Measurements from ENCODE around the gene ENTPD6. TPM values are rescaled to one million over a fixed set of nuclear protein-coding genes. Genes with fewer than 3 reads are reported as not detected.
"Not testable (repeated sequence)": the region's sequence is repeated elsewhere in the genome, so short reads cannot be mapped to it uniquely, and the experiment has no call there.

Gene ENTPD6
- total RNA-seq, 4 donors from 2014 or later = 163 to 261 (median 224) TPM

DNA sequence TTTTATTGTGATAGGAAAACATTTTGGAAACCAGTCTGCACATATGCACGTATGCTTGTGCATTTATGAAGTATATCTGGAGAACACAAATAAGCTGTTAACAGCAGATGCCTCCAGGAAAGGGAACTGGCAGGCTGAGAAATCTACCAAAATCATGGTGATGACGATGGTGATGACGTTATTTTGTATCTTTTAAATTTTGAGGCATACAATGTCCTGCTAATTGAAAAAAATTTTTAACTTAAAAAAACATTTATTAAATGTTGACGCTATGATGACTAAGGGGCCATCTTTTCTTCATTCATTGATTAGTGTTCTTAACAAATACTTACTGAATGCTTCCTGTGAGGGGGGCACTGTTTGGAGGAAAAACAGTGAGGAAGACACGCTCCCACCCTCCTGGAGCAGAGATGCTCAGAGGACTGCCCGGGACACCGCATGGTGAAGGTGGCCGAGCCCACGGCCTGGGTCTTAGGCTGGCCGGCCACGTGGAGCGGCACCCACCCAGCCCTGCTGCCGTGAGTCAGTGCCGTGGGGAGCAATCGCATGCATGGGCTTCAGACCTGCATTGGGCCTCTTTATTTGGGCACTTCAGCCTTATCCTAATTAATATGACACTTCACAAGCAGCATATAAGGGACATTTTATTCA is 15.9 kb upstream of the ENTPD6 start:
- TF ChIP-seq EP300 (IDR thresholded peaks at IDR 0.05; ENCODE audit: low read depth) (no peak), POLR2A (IDR thresholded peaks at IDR 0.05) (no peak), POLR2AphosphoS5 (IDR thresholded peaks at IDR 0.05) (no peak), CTCF (IDR thresholded peaks at IDR 0.05) (no peak)
- Histone ChIP-seq H3K4me3 (no peak overlapping the region), H3K36me3 (no peaks in the 10 kb centered on the region), H3K27me3 (no peaks in the 10 kb centered on the region), H3K27ac (peak overlapping the region in 1 of 4 donors; percentile 22), H3K9me3 (peaks cover 0 to 8% of the 10 kb centered on the region in 2 donors), H3K4me1 (peaks cover 0 to 9% (median 0%) of the 10 kb centered on the region in 4 donors)
- DNase-seq = no peak
- intact Hi-C loops (cut with DNase I; ENCODE audit: low total_unique reads) (loop anchor here (5.0 to 10.0 kb wide), 2 partner anchors 95 to 192 kb away; partner anchors contain the start of gene VSX1), in situ Hi-C loops (cut with MboI; ENCODE audit: low pct_ligation_motif_present in 1 of 4, low pct_unique_long_range_greater_than_20kb in 1 of 4, low sequenced_read_pairs in 3 of 4) (loop anchor here in 2 of 4 donors (10.0 to 25.0 kb wide), 3 partner anchors 108 to 192 kb away; partner anchors contain the start of gene APMAP (in 2 of the 2))
- 26 to 62% methylated on average over 4 to 12 of the region's 15 CpGs for WGBS, 2 donors (ENCODE audit: low coverage in 1 of 2)

- H3K36me3 ChIP-seq; H3K9me3 ChIP-seq; H3K27me3 ChIP-seq; intact Hi-C loops (cut with DNase I; ENCODE audit: low total_unique reads); H3K27ac ChIP-seq; H3K4me3 ChIP-seq; DNase-seq; H3K4me1 ChIP-seq: not testable (repeated sequence)
- in situ Hi-C loops (cut with MboI; ENCODE audit: low pct_ligation_motif_present in 1 of 4, low pct_unique_long_range_greater_than_20kb in 1 of 4, low sequenced_read_pairs in 3 of 4) = loop anchor here in 1 of 4 donors (25.0 kb wide), 2 partner anchors 103 to 197 kb away; partner anchors contain the start of gene APMAP
- WGBS, 2 donors (ENCODE audit: low coverage in 1 of 2) = 91 to 100% methylated on average over 1 of the region's 1 CpG
Observed at GRCh38 chr20:25184391-25184790, 11.1 kb upstream of the ENTPD6 start.

DNA sequence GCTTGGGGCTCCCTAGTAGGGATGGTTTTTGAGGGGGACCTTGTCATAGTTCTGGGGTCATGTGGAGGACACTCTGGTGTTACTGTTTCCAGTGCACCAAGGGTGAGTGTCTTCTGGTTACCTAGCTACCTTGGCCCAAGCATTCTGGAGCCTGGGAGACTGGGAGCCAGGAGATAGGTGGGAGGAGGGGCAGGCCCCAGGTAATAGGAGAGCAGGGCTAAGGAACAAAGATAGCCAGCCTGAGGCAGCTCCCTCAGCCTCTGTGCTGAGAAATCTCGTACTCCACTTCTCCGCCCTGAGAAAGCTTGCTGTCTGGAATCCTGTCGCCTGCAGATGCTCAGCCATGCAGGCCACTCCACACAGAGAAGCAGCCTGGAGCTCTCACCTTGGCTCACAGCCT is 8.3 kb upstream of the ENTPD6 start:
- Histone ChIP-seq H3K9me3 (peaks cover 0 to 8% of the 10 kb centered on the region in 2 donors), H3K36me3 (no peaks in the 10 kb centered on the region), H3K27me3 (no peaks in the 10 kb centered on the region), H3K4me1 (no peaks in the 10 kb centered on the region), H3K27ac (no peak overlapping the region), H3K4me3 (no peak overlapping the region)
- in situ Hi-C loops (cut with MboI; ENCODE audit: low pct_ligation_motif_present in 1 of 4, low pct_unique_long_range_greater_than_20kb in 1 of 4, low sequenced_read_pairs in 3 of 4) = loop anchor here in 1 of 4 donors (25.0 kb wide), 2 partner anchors 100 to 200 kb away; partner anchors contain the start of gene APMAP
- intact Hi-C loops (cut with DNase I; ENCODE audit: low total_unique reads) = no loop called here
- WGBS, 2 donors (ENCODE audit: low coverage in 1 of 2) = 80% methylated on average over 3 of the region's 3 CpGs; no CpG with 5 or more reads in 1 of the 2 donors
- TF ChIP-seq EP300 (IDR thresholded peaks at IDR 0.05; ENCODE audit: low read depth) (no peak), POLR2A (IDR thresholded peaks at IDR 0.05) (no peak), POLR2AphosphoS5 (IDR thresholded peaks at IDR 0.05) (no peak), CTCF (IDR thresholded peaks at IDR 0.05) (no peak)
- DNase-seq = no peak

- Histone ChIP-seq H3K27ac (no peak overlapping the region), H3K4me3 (no peak overlapping the region), H3K4me1 (no peaks in the 10 kb centered on the region), H3K36me3 (no peaks in the 10 kb centered on the region), H3K27me3 (no peaks in the 10 kb centered on the region), H3K9me3 (peaks cover 0 to 8% of the 10 kb centered on the region in 2 donors)
- in situ Hi-C loops (cut with MboI; ENCODE audit: low pct_ligation_motif_present in 1 of 4, low pct_unique_long_range_greater_than_20kb in 1 of 4, low sequenced_read_pairs in 3 of 4) (loop anchor here in 1 of 4 donors (25.0 kb wide), 2 partner anchors 100 to 200 kb away; partner anchors contain the start of gene APMAP), intact Hi-C loops (cut with DNase I; ENCODE audit: low total_unique reads) (no loop called here)
- WGBS, 2 donors (ENCODE audit: low coverage in 1 of 2) = 82 to 97% methylated on average over 5 to 7 of the region's 7 CpGs
- no peak for DNase-seq
- TF ChIP-seq POLR2A (IDR thresholded peaks at IDR 0.05) = no peak
- no peak for TF ChIP-seq EP300 (IDR thresholded peaks at IDR 0.05; ENCODE audit: low read depth)
- no peak for TF ChIP-seq POLR2AphosphoS5 (IDR thresholded peaks at IDR 0.05)
- TF ChIP-seq CTCF (IDR thresholded peaks at IDR 0.05) = no peak
Observed at GRCh38 chr20:25187635-25188034, 7.9 kb upstream of the ENTPD6 start.

Data from transverse colon (tissue), 4 donors.